ENCODE results near the gene USP5.
A peak's percentile ranks its signal among the peaks of the same experiment; 100 is the strongest.

USP5 gene, protein sequence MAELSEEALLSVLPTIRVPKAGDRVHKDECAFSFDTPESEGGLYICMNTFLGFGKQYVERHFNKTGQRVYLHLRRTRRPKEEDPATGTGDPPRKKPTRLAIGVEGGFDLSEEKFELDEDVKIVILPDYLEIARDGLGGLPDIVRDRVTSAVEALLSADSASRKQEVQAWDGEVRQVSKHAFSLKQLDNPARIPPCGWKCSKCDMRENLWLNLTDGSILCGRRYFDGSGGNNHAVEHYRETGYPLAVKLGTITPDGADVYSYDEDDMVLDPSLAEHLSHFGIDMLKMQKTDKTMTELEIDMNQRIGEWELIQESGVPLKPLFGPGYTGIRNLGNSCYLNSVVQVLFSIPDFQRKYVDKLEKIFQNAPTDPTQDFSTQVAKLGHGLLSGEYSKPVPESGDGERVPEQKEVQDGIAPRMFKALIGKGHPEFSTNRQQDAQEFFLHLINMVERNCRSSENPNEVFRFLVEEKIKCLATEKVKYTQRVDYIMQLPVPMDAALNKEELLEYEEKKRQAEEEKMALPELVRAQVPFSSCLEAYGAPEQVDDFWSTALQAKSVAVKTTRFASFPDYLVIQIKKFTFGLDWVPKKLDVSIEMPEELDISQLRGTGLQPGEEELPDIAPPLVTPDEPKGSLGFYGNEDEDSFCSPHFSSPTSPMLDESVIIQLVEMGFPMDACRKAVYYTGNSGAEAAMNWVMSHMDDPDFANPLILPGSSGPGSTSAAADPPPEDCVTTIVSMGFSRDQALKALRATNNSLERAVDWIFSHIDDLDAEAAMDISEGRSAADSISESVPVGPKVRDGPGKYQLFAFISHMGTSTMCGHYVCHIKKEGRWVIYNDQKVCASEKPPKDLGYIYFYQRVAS

DNA sequence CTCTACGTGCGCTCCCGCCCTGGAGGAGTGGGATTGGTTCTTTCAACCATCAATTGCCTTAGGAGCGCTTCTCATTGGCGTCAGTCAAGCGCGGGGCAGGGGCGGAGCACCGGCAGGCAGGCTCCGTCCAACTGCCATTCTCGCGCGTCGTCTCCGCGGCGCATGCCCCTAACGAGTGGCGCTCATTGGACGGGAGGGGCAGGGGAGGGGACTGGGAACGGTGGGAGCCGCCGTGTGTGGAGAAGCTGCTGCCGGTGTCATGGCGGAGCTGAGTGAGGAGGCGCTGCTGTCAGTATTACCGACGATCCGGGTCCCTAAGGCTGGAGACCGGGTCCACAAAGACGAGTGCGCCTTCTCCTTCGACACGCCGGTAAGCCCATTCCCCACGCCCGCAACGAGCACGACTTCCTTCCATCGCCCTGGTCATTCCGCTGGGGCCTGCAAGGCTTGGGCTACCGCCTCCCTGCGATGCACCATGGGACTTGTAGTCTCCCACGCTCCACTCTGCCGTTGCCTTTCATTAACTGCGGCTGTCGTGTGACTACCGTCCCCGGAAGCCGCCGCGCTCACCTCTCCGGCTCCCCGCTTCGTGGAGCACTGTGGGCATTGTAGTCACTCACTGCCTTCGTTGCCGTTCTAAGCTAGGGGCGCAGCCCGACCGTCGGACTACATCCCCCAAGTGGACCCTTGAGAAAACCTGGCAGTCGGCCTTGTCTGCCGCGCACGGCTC is at the start of gene USP5:
Gene USP5, plus strand, starts transcription at position 230 of the 730 bp plus-strand sequence. Its CDS starts 30 bp downstream, at position 260.
- peaks cover 4% of the 10 kb centered on the region for H3K4me1 ChIP-seq (ENCODE audit: control insufficient read depth, insufficient read depth, low read length)
- peak within 1 kb of the TSS; percentile 100 for H3K4me3 ChIP-seq (ENCODE audit: low read depth, low read length)
- peak within 1 kb of the TSS; percentile 89 for H3K9ac ChIP-seq (ENCODE audit: low read depth, low read length)
- H3K9me3 ChIP-seq (ENCODE audit: control insufficient read depth, insufficient read depth, low read length): no peaks in the 10 kb centered on the region
- peaks cover 30% of the 10 kb centered on the region for H3K36me3 ChIP-seq (ENCODE audit: control insufficient read depth, insufficient read depth, low read length)
- no peaks in the 10 kb centered on the region for H3K27me3 ChIP-seq (ENCODE audit: control insufficient read depth, insufficient read depth, low read length)

DNA sequence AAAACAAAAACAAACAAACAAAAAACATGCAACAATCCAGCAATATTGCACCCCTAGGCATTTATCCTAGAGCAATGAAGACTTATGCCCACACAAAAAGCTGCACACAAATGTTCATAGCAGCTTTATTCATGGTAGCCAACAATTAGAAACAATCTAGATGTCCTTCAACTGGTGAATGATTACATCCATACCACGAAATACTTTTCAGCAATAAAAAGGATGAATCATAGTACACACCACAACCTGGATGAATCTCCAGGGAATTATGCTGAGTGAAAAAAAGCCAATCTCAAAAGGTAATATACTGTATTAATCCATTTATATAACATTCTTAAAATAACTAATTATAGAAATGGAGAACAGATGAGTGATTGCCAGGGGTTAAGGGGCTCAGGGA is 44.8 kb upstream of the USP5 start:
- Histone ChIP-seq H3K4me1 (ENCODE audit: control insufficient read depth, insufficient read depth, low read length) (peaks cover 11% of the 10 kb centered on the region), H3K9me3 (ENCODE audit: control insufficient read depth, insufficient read depth, low read length) (no peaks in the 10 kb centered on the region), H3K36me3 (ENCODE audit: control insufficient read depth, insufficient read depth, low read length) (no peaks in the 10 kb centered on the region), H3K9ac (ENCODE audit: low read depth, low read length) (no peak overlapping the region), H3K4me3 (ENCODE audit: low read depth, low read length) (no peak overlapping the region), H3K27me3 (ENCODE audit: control insufficient read depth, insufficient read depth, low read length) (no peaks in the 10 kb centered on the region)

DNA sequence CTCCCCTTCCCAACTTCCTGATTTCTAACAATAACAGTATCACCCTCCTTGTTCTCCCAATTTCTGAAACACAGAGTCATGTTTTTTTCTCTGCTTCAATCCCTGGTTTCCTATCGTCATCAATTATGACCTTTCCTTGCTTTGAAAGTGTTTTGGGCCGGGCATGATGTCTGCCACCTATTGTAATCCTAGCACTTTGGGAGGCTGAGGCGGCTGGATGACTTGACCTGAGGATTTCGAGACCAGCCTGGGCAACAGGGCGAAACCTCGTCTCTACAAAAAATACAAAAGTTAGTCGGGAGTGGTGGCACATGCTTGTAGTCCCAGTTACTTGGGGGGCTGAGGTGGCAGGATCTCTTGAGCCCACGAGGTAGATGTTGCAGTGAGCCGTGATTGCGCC is 42.9 kb upstream of the USP5 start:
- Histone ChIP-seq H3K4me3 (ENCODE audit: low read depth, low read length) (no peak overlapping the region), H3K36me3 (ENCODE audit: control insufficient read depth, insufficient read depth, low read length) (no peaks in the 10 kb centered on the region), H3K9me3 (ENCODE audit: control insufficient read depth, insufficient read depth, low read length) (no peaks in the 10 kb centered on the region), H3K9ac (ENCODE audit: low read depth, low read length) (no peak overlapping the region), H3K27me3 (ENCODE audit: control insufficient read depth, insufficient read depth, low read length) (no peaks in the 10 kb centered on the region), H3K4me1 (ENCODE audit: control insufficient read depth, insufficient read depth, low read length) (peaks cover 11% of the 10 kb centered on the region)

DNA sequence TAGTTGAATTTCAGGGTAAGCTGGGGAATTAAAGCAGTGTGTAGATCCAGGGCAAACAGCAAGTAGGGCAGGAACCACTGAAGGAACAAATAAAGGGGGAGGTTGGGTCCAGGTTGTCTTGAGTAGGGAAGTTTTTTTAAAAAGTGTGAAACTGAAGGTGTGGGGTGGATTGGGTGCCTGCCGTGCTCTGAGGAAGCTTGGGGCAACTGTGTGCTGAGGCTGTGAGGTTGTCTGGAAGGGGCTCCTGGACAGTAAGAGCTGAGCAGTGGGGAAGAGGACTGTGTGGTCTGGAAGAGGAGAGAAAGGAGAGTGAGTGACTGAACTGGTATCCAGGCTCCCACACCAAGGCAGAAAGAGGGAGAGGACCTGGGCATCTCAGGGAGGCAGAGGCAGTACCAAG is 41.2 kb upstream of the USP5 start:
- Histone ChIP-seq H3K36me3 (ENCODE audit: control insufficient read depth, insufficient read depth, low read length) (no peaks in the 10 kb centered on the region), H3K9ac (ENCODE audit: low read depth, low read length) (no peak overlapping the region), H3K27me3 (ENCODE audit: control insufficient read depth, insufficient read depth, low read length) (no peaks in the 10 kb centered on the region)

DNA sequence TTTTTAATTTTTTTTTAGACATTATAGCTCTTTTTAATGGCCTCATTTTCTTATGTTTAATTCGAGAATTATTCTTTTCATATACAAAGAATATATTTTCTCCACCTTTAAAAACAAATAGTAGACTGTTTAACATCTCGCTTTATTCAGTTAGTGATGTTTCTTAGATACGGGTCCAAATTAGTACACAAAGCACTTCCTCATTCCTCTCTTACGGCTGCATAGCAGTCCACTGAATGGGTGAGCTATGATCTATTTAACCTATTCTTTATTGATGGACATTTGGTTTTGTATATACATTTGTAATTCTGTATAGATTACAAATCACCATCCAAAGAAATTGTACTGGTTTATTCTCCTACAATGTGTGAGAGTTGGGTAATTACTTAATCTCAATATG is 38.6 kb upstream of the USP5 start:
- Histone ChIP-seq H3K9me3 (ENCODE audit: control insufficient read depth, insufficient read depth, low read length) (no peaks in the 10 kb centered on the region), H3K4me1 (ENCODE audit: control insufficient read depth, insufficient read depth, low read length) (peaks cover 11% of the 10 kb centered on the region), H3K9ac (ENCODE audit: low read depth, low read length) (no peak overlapping the region), H3K4me3 (ENCODE audit: low read depth, low read length) (no peak overlapping the region), H3K36me3 (ENCODE audit: control insufficient read depth, insufficient read depth, low read length) (no peaks in the 10 kb centered on the region), H3K27me3 (ENCODE audit: control insufficient read depth, insufficient read depth, low read length) (no peaks in the 10 kb centered on the region)

More for the DNA sequence above, 41.2 kb upstream of the USP5 start:
- H3K4me1 ChIP-seq (ENCODE audit: control insufficient read depth, insufficient read depth, low read length): peaks cover 11% of the 10 kb centered on the region
- no peak overlapping the region for H3K4me3 ChIP-seq (ENCODE audit: low read depth, low read length)
- no peaks in the 10 kb centered on the region for H3K9me3 ChIP-seq (ENCODE audit: control insufficient read depth, insufficient read depth, low read length)

DNA sequence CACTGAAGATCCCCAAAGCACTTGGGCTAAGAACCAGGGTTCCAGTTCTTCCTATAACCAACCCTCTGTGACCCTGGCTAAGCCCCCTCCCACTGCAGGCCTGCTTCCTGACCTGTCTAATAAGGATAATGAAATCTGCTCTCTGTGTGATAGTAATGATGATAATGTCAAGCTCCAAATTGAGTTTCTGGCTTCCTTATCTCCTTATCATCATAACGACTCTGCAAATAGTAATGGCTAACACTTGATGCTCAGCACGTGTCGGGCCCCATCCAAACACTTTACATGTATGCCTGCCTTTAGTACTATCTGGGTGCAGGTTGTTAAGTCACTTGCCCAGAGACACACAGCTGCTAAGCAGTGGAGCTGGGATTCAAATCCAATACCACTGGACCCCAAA is 35.4 kb upstream of the USP5 start:
- H3K36me3 ChIP-seq (ENCODE audit: control insufficient read depth, insufficient read depth, low read length): no peaks in the 10 kb centered on the region
- H3K9me3 ChIP-seq (ENCODE audit: control insufficient read depth, insufficient read depth, low read length): no peaks in the 10 kb centered on the region
- peaks cover 15% of the 10 kb centered on the region for H3K27me3 ChIP-seq (ENCODE audit: control insufficient read depth, insufficient read depth, low read length)
- H3K4me3 ChIP-seq (ENCODE audit: low read depth, low read length): no peak overlapping the region
- H3K4me1 ChIP-seq (ENCODE audit: control insufficient read depth, insufficient read depth, low read length): peaks cover 16% of the 10 kb centered on the region
- H3K9ac ChIP-seq (ENCODE audit: low read depth, low read length): no peak overlapping the region

DNA sequence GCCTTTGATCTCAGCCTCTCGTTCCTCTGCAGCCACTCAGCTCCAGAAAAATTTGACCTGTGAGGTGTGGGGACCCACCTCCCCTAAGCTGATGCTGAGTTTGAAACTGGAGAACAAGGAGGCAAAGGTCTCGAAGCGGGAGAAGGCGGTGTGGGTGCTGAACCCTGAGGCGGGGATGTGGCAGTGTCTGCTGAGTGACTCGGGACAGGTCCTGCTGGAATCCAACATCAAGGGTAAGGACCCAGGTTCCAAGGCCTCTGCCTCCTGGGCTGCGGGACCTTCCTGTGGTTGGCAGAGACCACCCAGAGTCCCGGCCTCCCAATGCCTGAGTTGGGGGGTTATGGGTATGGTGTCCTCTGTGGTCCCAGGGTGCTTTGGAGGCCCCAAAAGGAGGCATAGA is 34.9 kb upstream of the USP5 start:
- no peaks in the 10 kb centered on the region for H3K36me3 ChIP-seq (ENCODE audit: control insufficient read depth, insufficient read depth, low read length)
- no peaks in the 10 kb centered on the region for H3K9me3 ChIP-seq (ENCODE audit: control insufficient read depth, insufficient read depth, low read length)
- peaks cover 16% of the 10 kb centered on the region for H3K4me1 ChIP-seq (ENCODE audit: control insufficient read depth, insufficient read depth, low read length)
- H3K4me3 ChIP-seq (ENCODE audit: low read depth, low read length): no peak overlapping the region
- H3K27me3 ChIP-seq (ENCODE audit: control insufficient read depth, insufficient read depth, low read length): peaks cover 17% of the 10 kb centered on the region
- no peak overlapping the region for H3K9ac ChIP-seq (ENCODE audit: low read depth, low read length)

DNA sequence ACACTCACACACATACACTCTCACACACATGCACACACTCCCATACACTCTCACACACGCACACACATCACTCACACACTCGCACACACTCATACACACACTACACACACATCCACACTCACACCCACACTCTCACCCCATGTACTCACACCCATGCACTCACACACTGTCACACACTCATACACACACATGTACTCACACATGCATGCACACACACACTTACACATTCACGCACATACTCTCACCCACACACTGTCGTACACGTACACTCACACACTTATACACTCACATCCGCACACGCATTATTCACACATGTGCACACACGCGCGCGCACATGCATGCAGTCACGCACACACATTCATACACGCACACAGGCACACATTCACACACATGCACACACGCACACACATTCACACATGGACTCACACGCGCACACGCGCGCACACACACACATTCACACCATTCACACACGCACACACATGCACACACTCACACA is 34.2 kb upstream of the USP5 start:
- Histone ChIP-seq H3K4me3 (ENCODE audit: low read depth, low read length) (no peak overlapping the region), H3K36me3 (ENCODE audit: control insufficient read depth, insufficient read depth, low read length) (no peaks in the 10 kb centered on the region), H3K4me1 (ENCODE audit: control insufficient read depth, insufficient read depth, low read length) (peaks cover 16% of the 10 kb centered on the region), H3K9me3 (ENCODE audit: control insufficient read depth, insufficient read depth, low read length) (no peaks in the 10 kb centered on the region), H3K9ac (ENCODE audit: low read depth, low read length) (no peak overlapping the region), H3K27me3 (ENCODE audit: control insufficient read depth, insufficient read depth, low read length) (peaks cover 21% of the 10 kb centered on the region)

DNA sequence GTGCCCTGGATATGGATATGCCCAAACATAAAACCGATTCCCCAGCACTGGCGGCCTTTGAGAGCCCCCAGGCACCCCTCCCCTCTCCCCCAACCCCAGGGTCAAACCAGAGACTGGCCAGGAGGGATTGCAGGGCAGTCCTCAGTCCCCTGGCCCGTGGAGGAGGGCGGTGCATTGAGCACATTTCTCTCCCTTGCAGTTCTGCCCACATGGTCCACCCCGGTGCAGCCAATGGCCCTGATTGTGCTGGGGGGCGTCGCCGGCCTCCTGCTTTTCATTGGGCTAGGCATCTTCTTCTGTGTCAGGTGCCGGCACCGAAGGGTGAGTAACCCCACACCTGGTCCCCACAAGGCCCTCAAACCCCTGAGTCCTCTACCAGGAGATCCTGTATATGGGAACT is 33.7 kb upstream of the USP5 start:
- Histone ChIP-seq H3K27me3 (ENCODE audit: control insufficient read depth, insufficient read depth, low read length) (peaks cover 26% of the 10 kb centered on the region), H3K4me1 (ENCODE audit: control insufficient read depth, insufficient read depth, low read length) (peaks cover 22% of the 10 kb centered on the region), H3K4me3 (ENCODE audit: low read depth, low read length) (no peak overlapping the region), H3K9me3 (ENCODE audit: control insufficient read depth, insufficient read depth, low read length) (no peaks in the 10 kb centered on the region), H3K9ac (ENCODE audit: low read depth, low read length) (no peak overlapping the region), H3K36me3 (ENCODE audit: control insufficient read depth, insufficient read depth, low read length) (no peaks in the 10 kb centered on the region)

DNA sequence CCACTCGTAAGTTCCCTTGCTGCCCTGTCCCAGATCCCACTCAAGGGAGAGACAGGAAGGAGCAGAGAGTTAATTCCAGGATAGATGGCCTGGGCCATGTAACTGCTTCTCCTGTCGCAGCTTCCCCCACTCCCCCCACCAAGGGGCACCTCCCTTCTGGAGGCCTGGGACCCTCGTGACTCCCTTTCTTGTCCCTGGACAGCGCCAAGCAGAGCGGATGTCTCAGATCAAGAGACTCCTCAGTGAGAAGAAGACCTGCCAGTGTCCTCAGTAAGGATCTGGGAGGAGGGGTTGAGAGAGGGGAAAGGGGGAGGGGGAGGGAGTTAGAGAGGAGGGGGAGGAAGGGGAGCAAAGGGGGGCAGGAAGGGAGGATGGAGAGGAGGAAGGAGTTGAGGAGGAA is 33.3 kb upstream of the USP5 start:
- H3K9ac ChIP-seq (ENCODE audit: low read depth, low read length): no peak overlapping the region
- H3K27me3 ChIP-seq (ENCODE audit: control insufficient read depth, insufficient read depth, low read length): peaks cover 29% of the 10 kb centered on the region
- H3K4me1 ChIP-seq (ENCODE audit: control insufficient read depth, insufficient read depth, low read length): peaks cover 22% of the 10 kb centered on the region
- H3K9me3 ChIP-seq (ENCODE audit: control insufficient read depth, insufficient read depth, low read length): no peaks in the 10 kb centered on the region
- no peaks in the 10 kb centered on the region for H3K36me3 ChIP-seq (ENCODE audit: control insufficient read depth, insufficient read depth, low read length)
- H3K4me3 ChIP-seq (ENCODE audit: low read depth, low read length): no peak overlapping the region

All from iPS-15b (cell line).